GM12878 (cell line): ENCODE results near the gene SYT1. TPM values are rescaled to one million over a fixed set of nuclear protein-coding genes. Genes with fewer than 3 reads are reported as not detected.

Experiments used
- ATAC-seq: fragments of 200-7000 bp; cut with Tn5 transposase; 3 replicates; pipeline ENCODE4 v1.9.1; 2020; ENCODE audit warnings: mild to moderate bottlenecking, moderate library complexity
- BruUV-seq: library from RNA; stranded (reverse); fragments of 400-500 nt; replicated peaks from 2 replicates; lab custom pipeline; 2021; lab: Mats Ljungman, UMichigan
- CTCF ChIA-PET: fragments of 300-600 bp; sonication (Branson Sonifier 250); formaldehyde crosslinking; extraction: SDS; loops from one replicate; lab custom pipeline; 2021; ENCODE audit warnings: inconsistent platforms; lab: Yijun Ruan, JAX
- POLR2A ChIA-PET: fragments of 350-600 bp; formaldehyde crosslinking; extraction: SDS; loops from one replicate; lab custom pipeline; 2021; ENCODE audit warnings: inconsistent platforms; lab: Charles Lee
- RAD21 ChIA-PET: fragments of 300-600 bp; sonication (Branson Sonifier 250); formaldehyde crosslinking; loops from one replicate; lab custom pipeline; 2023; ENCODE audit warnings: antibody characterized with exemption; ENCODE audit not compliant: unreplicated experiment; lab: Charles Lee
- SMC1A ChIA-PET: fragments of 300-600 bp; sonication (Branson Sonifier 250); formaldehyde crosslinking; loops from one replicate; lab custom pipeline; 2023; ENCODE audit not compliant: unreplicated experiment, uncharacterized antibody; lab: Charles Lee
- DNase-seq: peaks from one replicate; pipeline ENCODE4 v3.0.0-alpha.2; 2011; ENCODE audit warnings: low read depth, low spot score
- FAIRE-seq: peaks from 3 replicates; lab custom pipeline; 2011; peaks lifted over from hg19 to GRCh38; lab: Jason Lieb, UNC
- H2AFZ ChIP-seq: 2 replicates; pipeline ENCODE4 v1.6.0; 2011; ENCODE audit warnings: low read depth, low read length, control low read depth; ENCODE audit not compliant: control insufficient read depth
- H3K27ac ChIP-seq: 2 replicates; pipeline ENCODE4 v1.5.1; 2011; ENCODE audit warnings: control low read depth; ENCODE audit not compliant: control insufficient read depth, insufficient read depth
- H3K27me3 ChIP-seq, 2 experiments: replicated peaks in 1 of 2; 2 replicates each; pipeline versions ENCODE4 v1.6.0 to v1.6.1; 2011; ENCODE audit warnings: low read length in 1 of 2; ENCODE audit not compliant: control insufficient read depth in 2 of 2, insufficient read depth in 2 of 2
- H3K36me3 ChIP-seq, 2 experiments: 2 replicates each; pipeline ENCODE4 v1.5.1; 2011; ENCODE audit warnings: low read length in 1 of 2; ENCODE audit not compliant: control insufficient read depth in 2 of 2, insufficient read depth in 2 of 2
- H3K4me1 ChIP-seq: 2 replicates; pipeline ENCODE4 v1.6.1; 2011; ENCODE audit warnings: mild to moderate bottlenecking, low read length, moderate library complexity, mixed read lengths; ENCODE audit not compliant: control insufficient read depth, insufficient read depth
- H3K4me2 ChIP-seq: 2 replicates; pipeline ENCODE4 v1.6.0; 2011; ENCODE audit warnings: control low read depth; ENCODE audit not compliant: control insufficient read depth, insufficient read depth
- H3K4me3 ChIP-seq: fragments of 200-600 bp; sonication (generic); 2 replicates; pipeline ENCODE4 v1.5.1; 2016
- H3K79me2 ChIP-seq: 2 replicates; pipeline ENCODE4 v1.6.0; 2011; ENCODE audit warnings: low read length; ENCODE audit not compliant: control insufficient read depth, insufficient read depth
- H3K9ac ChIP-seq: 2 replicates; pipeline ENCODE4 v1.8.0; 2011; ENCODE audit warnings: low read length, control low read depth, mixed read lengths; ENCODE audit not compliant: control insufficient read depth, insufficient read depth
- H3K9me3 ChIP-seq: replicated peaks from 3 replicates; pipeline ENCODE4 v1.5.1; 2011; ENCODE audit warnings: mild to moderate bottlenecking, low read length; ENCODE audit not compliant: control insufficient read depth, insufficient read depth
- H4K20me1 ChIP-seq: 2 replicates; pipeline ENCODE4 v1.6.0; 2011; ENCODE audit not compliant: control insufficient read depth, insufficient read depth
- BCL11A ChIP-seq: IDR thresholded peaks from 2 replicates; pipeline ENCODE4 v1.6.1; 2011; ENCODE audit warnings: low read depth, low read length
- EP300 ChIP-seq, 2 experiments: fragments of 150-350 bp in 1 of 2; IDR thresholded peaks; 2 replicates each; pipeline ENCODE4 v1.6.1; 2011 to 2012; ENCODE audit warnings: low read depth in 2 of 2, low read length in 2 of 2, borderline replicate concordance in 1 of 2, improper control_type of control experiment in 1 of 2, inconsistent platforms in 1 of 2; ENCODE audit not compliant: control insufficient read depth in 1 of 2
- EZH2 ChIP-seq: IDR thresholded peaks from 2 replicates; pipeline ENCODE4 v1.6.1; 2012; ENCODE audit warnings: low read depth, mild to moderate bottlenecking, control low read depth, inconsistent platforms, low read length, borderline replicate concordance; ENCODE audit not compliant: control insufficient read depth
- IKZF2 ChIP-seq, 2 experiments: fragments of 450-650 bp; IDR thresholded peaks; 2 replicates each; pipeline ENCODE4 v1.6.1; 2017; ENCODE audit warnings: mild to moderate bottlenecking in 2 of 2, moderate library complexity in 2 of 2
- MAX ChIP-seq: IDR thresholded peaks from 2 replicates; pipeline ENCODE4 v1.6.1; 2012; ENCODE audit warnings: low read depth, low read length, improper control_type of control experiment
- MYC ChIP-seq: IDR thresholded peaks from 2 replicates; pipeline ENCODE4 v1.6.1; 2011; ENCODE audit warnings: mild to moderate bottlenecking, low read length, moderate library complexity, inconsistent platforms; ENCODE audit not compliant: insufficient read depth, insufficient replicate concordance, insufficient read length, severe bottlenecking
- PKNOX1 ChIP-seq: fragments of 450-650 bp; IDR thresholded peaks from 2 replicates; pipeline ENCODE4 v1.6.1; 2016; ENCODE audit warnings: mild to moderate bottlenecking
- RCOR1 ChIP-seq: conservative IDR thresholded peaks from 2 replicates; pipeline ENCODE4 v1.6.1; 2012; ENCODE audit warnings: low read depth, low read length, improper control_type of control experiment
- RELA ChIP-seq: fragments of 450-650 bp; IDR thresholded peaks from 2 replicates; pipeline ENCODE4 v1.8.0; 2014; ENCODE audit warnings: borderline replicate concordance; ENCODE audit not compliant: partially characterized antibody
- STAT1 ChIP-seq: fragments of 450-650 bp; conservative IDR thresholded peaks from 2 replicates; pipeline ENCODE4 v1.6.1; 2014; ENCODE audit warnings: antibody characterized with exemption, mild to moderate bottlenecking
- STAT3 ChIP-seq: IDR thresholded peaks from 2 replicates; pipeline ENCODE4 v1.6.1; 2011; ENCODE audit warnings: low read depth, low read length, improper control_type of control experiment
- TCF7 ChIP-seq: IDR thresholded peaks from 2 replicates; pipeline ENCODE4 v1.6.1; 2014; ENCODE audit warnings: antibody characterized with exemption, borderline replicate concordance
- USF2 ChIP-seq: IDR thresholded peaks from 2 replicates; pipeline ENCODE4 v1.6.1; 2011; ENCODE audit warnings: low read depth, low read length, improper control_type of control experiment, borderline replicate concordance
- ZNF217 ChIP-seq: fragments of 450-650 bp; IDR thresholded peaks from 2 replicates; pipeline ENCODE4 v1.6.1; 2017; ENCODE audit warnings: antibody characterized with exemption, mild to moderate bottlenecking
- ZNF384 ChIP-seq: IDR thresholded peaks from 2 replicates; pipeline ENCODE4 v1.6.1; 2012; ENCODE audit warnings: low read depth, mild to moderate bottlenecking, low read length, improper control_type of control experiment, borderline replicate concordance
- ZSCAN29 ChIP-seq: fragments of 450-650 bp; IDR thresholded peaks from 2 replicates; pipeline ENCODE4 v1.6.1; 2017; ENCODE audit warnings: mild to moderate bottlenecking, moderate library complexity
- ZZZ3 ChIP-seq: IDR thresholded peaks from 2 replicates; pipeline ENCODE4 v1.6.1; 2011; ENCODE audit warnings: low read depth; ENCODE audit not compliant: control insufficient read depth, insufficient read length
- WGBS: methylation state at CpG from one replicate; pipeline ENCODE4 v1.1.6; 2016; ENCODE audit warnings: low lambda C conversion rate; ENCODE audit not compliant: insufficient replicate concordance, insufficient coverage; ENCODE audit errors: missing lambda C conversion rate; 5-methylcytosine and 5-hydroxymethylcytosine counted together
- in situ Hi-C: fragments of 300-500 bp; cut with MboI; formaldehyde crosslinking; loops from 9 replicates; pipeline ENCODE4 v1.14.3; 2018; ENCODE audit warnings: mixed read lengths
- intact Hi-C: fragments of 100-400 bp; cut with micrococcal nuclease; formaldehyde crosslinking; loops from one replicate; pipeline ENCODE4 v1.14.2; 2022; ENCODE audit not compliant: unreplicated experiment
- polyA plus RNA-seq, 11 experiments: library from polyadenylated mRNA; depleted of rRNA in 4 of 11; unstranded in 6 of 11; stranded (reverse) in 5 of 11; fragments of >200 nt; fragmentation: Nextera tagmentation in 4 of 11; fragmentation: Illumina TruSeq in 1 of 11; extraction: Ambion mirVana in 4 of 11; extraction: Trizol in 1 of 11; gene quantifications; 1 replicate in 1 of 11; 2 replicates in 10 of 11; pipeline versions ENCODE4 v1.2.1 to v1.2.3, GENCODE V29; 2011 to 2016; ENCODE audit warnings: inconsistent platforms in 2 of 11, missing spikeins in 2 of 11, low read depth in 1 of 11
- total RNA-seq, 4 experiments: library from RNA; depleted of rRNA in 3 of 4; stranded (reverse); fragments of >200 nt in 3 of 4; fragmentation: Illumina TruSeq in 1 of 4; extraction: Trizol in 1 of 4; gene quantifications; 2 replicates each; pipeline versions ENCODE4 v1.2.1 to v1.2.3, GENCODE V29; 2013 to 2021

The SYT1 gene
- total and polyA plus RNA-seq, 10 of the 15 experiments (the other 5 are each of a cell fraction or from before 2014, with no cell fraction given) = 0.10 to 0.28 TPM; not detected in 8

GRCh38 chr12:79388011-79388410, 523.4 kb downstream of the SYT1 start:
- CTCF ChIA-PET = interaction anchor here (0.6 kb wide), 1 partner anchor 1973 kb away, joined by 3 read pairs; no protein-coding TSS in a partner anchor
- Histone ChIP-seq H3K36me3 (no peaks in the 10 kb centered on the region), H3K27ac (no peak overlapping the region), H3K9me3 (no peaks in the 10 kb centered on the region), H3K4me1 (no peaks in the 10 kb centered on the region), H3K27me3 (no peaks in the 10 kb centered on the region), H3K9ac (no peak overlapping the region), H3K4me3 (no peak overlapping the region), H3K4me2 (no peak overlapping the region), H3K79me2 (no peaks in the 10 kb centered on the region), H4K20me1 (no peaks in the 10 kb centered on the region), H2AFZ (no peak overlapping the region)
- 0% methylated on average over 1 of the region's 1 CpG for WGBS
- POLR2A ChIA-PET = no interaction called here
- intact Hi-C loops (no loop called here), in situ Hi-C loops (no loop called here)
- no peak for DNase-seq
- no TSS peak for BruUV-seq
- no peak for FAIRE-seq
- RAD21 ChIA-PET = no interaction called here
- SMC1A ChIA-PET = no interaction called here
- no peak for ATAC-seq
- TF ChIP-seq MAX = no peak
- TF ChIP-seq PKNOX1 = no peak
- no peak for TF ChIP-seq RCOR1
- TF ChIP-seq ZZZ3 = no peak
- TF ChIP-seq EZH2 = no peak
- TF ChIP-seq ZSCAN29 = no peak
- no peak for TF ChIP-seq STAT3
- no peak for TF ChIP-seq STAT1
- no peak for TF ChIP-seq BCL11A
- TF ChIP-seq EP300 (IDR thresholded peaks at IDR 0.05; ENCODE audit: borderline replicate concordance in 1 of 2, control insufficient read depth in 1 of 2, low read depth in 2 of 2, low read length in 2 of 2) = no peak
- TF ChIP-seq ZNF384 = no peak
- TF ChIP-seq IKZF2 (IDR thresholded peaks at IDR 0.05) = no peak
- TF ChIP-seq ZNF217 = no peak
- no peak for TF ChIP-seq MYC
- TF ChIP-seq USF2 = no peak
- TF ChIP-seq TCF7 = no peak
- TF ChIP-seq RELA = no peak
